GM12878 (cell line): ENCODE results near the gene CEP170B.

Experiments
- BHLHE40 ChIP-seq, 2 experiments: fragments of 450-650 bp in 1 of 2; IDR thresholded peaks; 2 replicates each; pipeline ENCODE4 v1.6.1; 2011 to 2017; ENCODE audit warnings: low read depth in 2 of 2, borderline replicate concordance in 1 of 2, improper control_type of control experiment in 1 of 2, low read length in 1 of 2, mild to moderate bottlenecking in 1 of 2
- TCF3 ChIP-seq: IDR thresholded peaks from 2 replicates; pipeline ENCODE4 v1.6.1; 2012; ENCODE audit warnings: low read depth, mild to moderate bottlenecking, low read length, borderline replicate concordance; ENCODE audit not compliant: insufficient read depth
- TF ChIP-seq, protein P1 (sequence below), 3 experiments: IDR thresholded peaks in 2 of 3; conservative IDR thresholded peaks in 1 of 3; 2 replicates each; pipeline ENCODE4 v1.5.1; 2011; ENCODE audit warnings: low read depth in 3 of 3, low read length in 3 of 3, mild to moderate bottlenecking in 3 of 3, control low read depth in 2 of 3, moderate library complexity in 2 of 3, inconsistent platforms in 1 of 3, mixed read lengths in 1 of 3; ENCODE audit not compliant: control insufficient read depth in 2 of 3, insufficient read depth in 1 of 3; ENCODE audit errors: extremely low read depth in 1 of 3

DNA sequence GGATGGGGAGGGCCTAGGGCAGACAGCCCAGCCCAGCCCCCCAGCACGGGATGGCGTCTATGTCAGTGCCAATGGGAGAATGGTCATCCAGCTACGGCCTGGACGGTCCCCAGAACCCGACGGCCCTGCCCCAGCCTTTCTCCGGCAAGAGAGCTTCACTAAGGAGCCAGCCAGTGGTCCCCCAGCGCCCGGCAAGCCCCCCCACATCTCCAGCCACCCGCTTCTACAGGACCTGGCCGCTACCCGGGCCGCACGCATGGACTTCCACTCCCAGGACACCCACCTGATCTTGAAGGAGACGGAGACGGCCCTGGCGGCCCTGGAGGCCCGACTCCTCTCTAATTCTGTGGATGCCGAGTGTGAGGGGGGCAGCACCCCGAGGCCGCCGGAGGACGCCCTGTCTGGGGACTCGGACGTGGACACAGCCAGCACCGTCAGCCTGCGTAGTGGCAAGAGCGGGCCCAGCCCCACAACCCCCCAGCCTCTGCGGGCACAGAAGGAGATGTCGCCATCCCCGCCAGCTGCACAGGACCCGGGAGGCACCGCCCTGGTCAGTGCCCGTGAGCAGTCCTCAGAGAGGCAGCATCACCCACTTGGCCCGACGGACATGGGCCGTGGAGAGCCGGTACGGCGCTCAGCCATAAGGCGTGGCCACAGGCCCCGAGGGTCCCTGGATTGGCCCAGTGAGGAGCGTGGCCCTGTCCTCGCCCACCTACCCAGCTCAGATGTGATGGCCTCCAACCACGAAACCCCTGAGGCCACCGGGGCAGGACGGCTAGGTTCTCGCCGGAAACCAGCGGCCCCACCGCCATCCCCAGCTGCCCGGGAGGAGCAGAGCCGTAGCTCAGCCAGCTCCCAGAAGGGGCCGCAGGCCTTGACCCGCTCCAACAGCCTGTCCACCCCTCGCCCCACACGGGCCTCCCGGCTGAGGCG lies 21.9 kb downstream of the CEP170B start:
- TF ChIP-seq BHLHE40 (IDR thresholded peaks at IDR 0.05; ENCODE audit: borderline replicate concordance in 1 of 2, low read depth in 2 of 2, low read length in 1 of 2): no peak
- TF ChIP-seq, protein P1, sequence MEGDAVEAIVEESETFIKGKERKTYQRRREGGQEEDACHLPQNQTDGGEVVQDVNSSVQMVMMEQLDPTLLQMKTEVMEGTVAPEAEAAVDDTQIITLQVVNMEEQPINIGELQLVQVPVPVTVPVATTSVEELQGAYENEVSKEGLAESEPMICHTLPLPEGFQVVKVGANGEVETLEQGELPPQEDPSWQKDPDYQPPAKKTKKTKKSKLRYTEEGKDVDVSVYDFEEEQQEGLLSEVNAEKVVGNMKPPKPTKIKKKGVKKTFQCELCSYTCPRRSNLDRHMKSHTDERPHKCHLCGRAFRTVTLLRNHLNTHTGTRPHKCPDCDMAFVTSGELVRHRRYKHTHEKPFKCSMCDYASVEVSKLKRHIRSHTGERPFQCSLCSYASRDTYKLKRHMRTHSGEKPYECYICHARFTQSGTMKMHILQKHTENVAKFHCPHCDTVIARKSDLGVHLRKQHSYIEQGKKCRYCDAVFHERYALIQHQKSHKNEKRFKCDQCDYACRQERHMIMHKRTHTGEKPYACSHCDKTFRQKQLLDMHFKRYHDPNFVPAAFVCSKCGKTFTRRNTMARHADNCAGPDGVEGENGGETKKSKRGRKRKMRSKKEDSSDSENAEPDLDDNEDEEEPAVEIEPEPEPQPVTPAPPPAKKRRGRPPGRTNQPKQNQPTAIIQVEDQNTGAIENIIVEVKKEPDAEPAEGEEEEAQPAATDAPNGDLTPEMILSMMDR (IDR thresholded peaks at IDR 0.05 in 2 of 3, conservative IDR thresholded peaks at IDR 0.05 in 1 of 3; ENCODE audit: control insufficient read depth in 2 of 3, extremely low read depth in 1 of 3, insufficient read depth in 1 of 3, low read depth in 3 of 3, low read length in 3 of 3): no peak
- no peak for TF ChIP-seq TCF3
